Inflammatory macrophage (primary cell): ENCODE data around the gene UBL4A.
A peak's percentile ranks its signal among the peaks of the same experiment; 100 is the strongest.

ENCODE experiments used
- DNase-seq, 2 donors: peaks; one replicate each; pipeline ENCODE4 v3.0.0-alpha.2; 2020 to 2022
- total RNA-seq, 18 experiments: gene quantifications; one replicate each; lab custom pipeline; 2026; ENCODE audit warnings: mixed read lengths in 6 of 18, inconsistent platforms in 2 of 18; lab: John Stamatoyannopoulos, UW

UBL4A gene
- total RNA-seq: 10.2 to 107 (median 59.4) reads per million in 18 experiments

- peak; percentile 16 to 64 for DNase-seq
These were observed at the start of gene UBL4A for GRCh38 chrX:154486396-154487207. UBL4A (minus strand) TSS chrX:154486615; CDS start chrX:154486584, 31 bp downstream.

GRCh38 chrX:154535892-154536291, 49.5 kb upstream of the UBL4A start:
- no peak for DNase-seq

- peak; percentile 90 to 94 for DNase-seq
These were observed 48.3 kb upstream of the UBL4A start for GRCh38 chrX:154534526-154535322.

GRCh38 chrX:154532690-154533089, 46.3 kb upstream of the UBL4A start:
- DNase-seq: no peak

- no peak for DNase-seq
These were observed 45.2 kb upstream of the UBL4A start for GRCh38 chrX:154531626-154532025.

- no peak for DNase-seq
These were observed 43.9 kb upstream of the UBL4A start for GRCh38 chrX:154530286-154530685.

GRCh38 chrX:154529206-154529612, 42.8 kb upstream of the UBL4A start:
- no peak for DNase-seq

GRCh38 chrX:154526901-154527675, 40.7 kb upstream of the UBL4A start:
- DNase-seq: peak; percentile 65 to 68

GRCh38 chrX:154525606-154526490, 39.4 kb upstream of the UBL4A start:
- DNase-seq: no peak

GRCh38 chrX:154519389-154519788, 33.0 kb upstream of the UBL4A start:
- no peak for DNase-seq

GRCh38 chrX:154517101-154517781, 30.8 kb upstream of the UBL4A start:
- DNase-seq: no peak

GRCh38 chrX:154516656-154517100, 30.3 kb upstream of the UBL4A start:
- DNase-seq: no peak

- DNase-seq: peak; percentile 88 to 91
These were observed 29.7 kb upstream of the UBL4A start, which contains the start of gene FAM3A for GRCh38 chrX:154515966-154516655. FAM3A (minus strand) TSS chrX:154516232; CDS start chrX:154515772, 460 bp downstream.

GRCh38 chrX:154515090-154515965, 28.9 kb upstream of the UBL4A start:
- no peak for DNase-seq

- peak in 1 of 2 donors; percentile 34 for DNase-seq
These were observed 27.3 kb upstream of the UBL4A start for GRCh38 chrX:154513716-154514115.

GRCh38 chrX:154512879-154513553, 26.6 kb upstream of the UBL4A start:
- no peak for DNase-seq

GRCh38 chrX:154511761-154512160, 25.3 kb upstream of the UBL4A start:
- DNase-seq: no peak

GRCh38 chrX:154509455-154509854, 23.0 kb upstream of the UBL4A start:
- DNase-seq: no peak

- DNase-seq: no peak
These were observed 21.9 kb upstream of the UBL4A start for GRCh38 chrX:154508384-154508745.
